Lower lobe of right lung (tissue), 2 donors: ENCODE results near the gene CCNO. TPM values are rescaled to one million over a fixed set of nuclear protein-coding genes. Genes with fewer than 3 reads are reported as not detected.

ENCODE experiments used
- ATAC-seq, 2 donors: fragments of 200-7000 bp; cut with Tn5 transposase; one replicate each; pipeline ENCODE4 v1.9.1; 2020 to 2022; ENCODE audit warnings: mild to moderate bottlenecking in 2 of 2, moderate library complexity in 2 of 2
- DNase-seq: peaks from one replicate; pipeline ENCODE4 v3.0.0-alpha.2; 2020
- H3K27ac ChIP-seq: fragments of 200-600 bp; one replicate; pipeline ENCODE4 v1.8.0; 2022
- H3K27me3 ChIP-seq: fragments of 200-600 bp; one replicate; pipeline ENCODE4 v1.8.0; 2022; ENCODE audit warnings: low read depth
- H3K36me3 ChIP-seq: fragments of 200-600 bp; one replicate; pipeline ENCODE4 v1.8.0; 2022; ENCODE audit warnings: mild to moderate bottlenecking
- H3K4me1 ChIP-seq: fragments of 200-600 bp; one replicate; pipeline ENCODE4 v1.8.0; 2022
- H3K4me3 ChIP-seq: fragments of 200-600 bp; one replicate; pipeline ENCODE4 v1.8.0; 2022; ENCODE audit warnings: mild to moderate bottlenecking
- H3K9me3 ChIP-seq: fragments of 200-600 bp; one replicate; pipeline ENCODE4 v1.8.0; 2022
- intact Hi-C: fragments of 100-400 bp; cut with DNase I; formaldehyde crosslinking; loops from one replicate; pipeline ENCODE4 v1.11.0; 2022
- total RNA-seq: library from RNA; stranded (reverse); fragmentation: NEBNext Ultra II Directional; extraction: Animal tissue kit (Norgen Biotek cat#: 25700); gene quantifications from one replicate; pipeline ENCODE4 v1.2.1, GENCODE V29; 2021
- TF ChIP-seq, protein P1 (sequence below): fragments of 200-600 bp; IDR thresholded peaks from one replicate; pipeline ENCODE4 v1.8.0; 2022; ENCODE audit warnings: antibody characterized with exemption, mild to moderate bottlenecking
- donor health status: DM: no; HTN: yes; CAD: no; lungs with severe emphysema.

CCNO gene
- total RNA-seq, 1 donor from 2014 or later = 2.2 TPM

- Histone ChIP-seq H3K9me3 (peaks cover 18% of the 10 kb centered on the region), H3K4me1 (no peaks in the 10 kb centered on the region)
- intact Hi-C loops = no loop called here
Measured at GRCh38 chr5:55250064-55250463, 16.7 kb upstream of the CCNO start.

DNA sequence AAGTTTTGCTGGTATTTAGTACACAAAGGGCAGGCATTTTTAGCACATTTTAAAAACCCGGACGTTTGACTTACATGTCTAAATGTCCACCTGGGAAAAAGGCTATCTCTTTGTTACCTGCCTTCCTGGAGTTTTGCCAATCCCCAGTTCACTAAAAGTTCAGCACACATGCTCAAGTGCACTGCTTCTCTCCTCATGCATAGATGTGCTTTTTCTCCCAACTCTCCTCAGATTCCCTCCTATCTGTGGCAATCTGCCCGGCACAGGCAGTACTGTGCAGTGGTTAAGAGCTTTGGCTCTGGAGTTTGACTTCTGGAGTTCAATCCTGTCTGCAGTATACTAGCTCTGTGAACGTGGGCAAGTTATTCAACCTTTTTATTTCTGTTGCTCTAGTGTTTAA is 8.3 kb upstream of the CCNO start:
- no peaks in the 10 kb centered on the region for H3K9me3 ChIP-seq
- peaks cover 21% of the 10 kb centered on the region for H3K27me3 ChIP-seq
- H3K4me1 ChIP-seq = no peaks in the 10 kb centered on the region
- no peak for DNase-seq
- no peak for ATAC-seq
- TF ChIP-seq, protein P1, sequence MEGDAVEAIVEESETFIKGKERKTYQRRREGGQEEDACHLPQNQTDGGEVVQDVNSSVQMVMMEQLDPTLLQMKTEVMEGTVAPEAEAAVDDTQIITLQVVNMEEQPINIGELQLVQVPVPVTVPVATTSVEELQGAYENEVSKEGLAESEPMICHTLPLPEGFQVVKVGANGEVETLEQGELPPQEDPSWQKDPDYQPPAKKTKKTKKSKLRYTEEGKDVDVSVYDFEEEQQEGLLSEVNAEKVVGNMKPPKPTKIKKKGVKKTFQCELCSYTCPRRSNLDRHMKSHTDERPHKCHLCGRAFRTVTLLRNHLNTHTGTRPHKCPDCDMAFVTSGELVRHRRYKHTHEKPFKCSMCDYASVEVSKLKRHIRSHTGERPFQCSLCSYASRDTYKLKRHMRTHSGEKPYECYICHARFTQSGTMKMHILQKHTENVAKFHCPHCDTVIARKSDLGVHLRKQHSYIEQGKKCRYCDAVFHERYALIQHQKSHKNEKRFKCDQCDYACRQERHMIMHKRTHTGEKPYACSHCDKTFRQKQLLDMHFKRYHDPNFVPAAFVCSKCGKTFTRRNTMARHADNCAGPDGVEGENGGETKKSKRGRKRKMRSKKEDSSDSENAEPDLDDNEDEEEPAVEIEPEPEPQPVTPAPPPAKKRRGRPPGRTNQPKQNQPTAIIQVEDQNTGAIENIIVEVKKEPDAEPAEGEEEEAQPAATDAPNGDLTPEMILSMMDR = no peak
- H3K36me3 ChIP-seq = no peaks in the 10 kb centered on the region
- H3K27ac ChIP-seq = no peak overlapping the region
- intact Hi-C loops = no loop called here
- H3K4me3 ChIP-seq = no peak overlapping the region

More at GRCh38 chr5:55250064-55250463, 16.7 kb upstream of the CCNO start:
- H3K4me3 ChIP-seq = no peak overlapping the region
- TF ChIP-seq, protein P1 = no peak
- peaks cover 9% of the 10 kb centered on the region for H3K36me3 ChIP-seq
- H3K27me3 ChIP-seq = no peaks in the 10 kb centered on the region
- ATAC-seq (no peak), DNase-seq (no peak)
- no peak overlapping the region for H3K27ac ChIP-seq

DNA sequence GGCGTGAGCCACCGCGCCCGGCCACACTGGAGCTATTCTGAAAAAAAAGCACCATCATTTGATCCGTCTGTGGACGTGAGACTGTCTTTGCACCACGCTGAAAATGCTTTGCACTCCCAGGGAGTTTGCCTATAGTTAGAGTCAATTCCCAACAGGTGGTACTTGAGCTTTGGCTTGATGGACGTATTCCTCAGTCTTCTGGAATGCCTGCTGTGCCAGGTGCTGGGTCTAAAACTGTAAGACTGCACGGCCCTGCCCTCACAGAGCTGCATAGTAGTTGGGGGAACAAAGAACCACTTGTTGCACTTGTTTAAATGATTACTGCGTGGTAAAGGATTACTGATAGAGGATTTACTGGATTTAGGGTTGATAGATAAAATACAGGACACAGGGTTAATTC is 3.4 kb upstream of the CCNO start:
- DNase-seq = no peak
- Histone ChIP-seq H3K4me1 (peaks cover 28% of the 10 kb centered on the region), H3K27me3 (peaks cover 71% of the 10 kb centered on the region), H3K4me3 (no peak overlapping the region), H3K9me3 (no peaks in the 10 kb centered on the region), H3K36me3 (no peaks in the 10 kb centered on the region), H3K27ac (no peak overlapping the region)
- no peak for ATAC-seq
- TF ChIP-seq, protein P1 = no peak
- intact Hi-C loops = no loop called here

DNA sequence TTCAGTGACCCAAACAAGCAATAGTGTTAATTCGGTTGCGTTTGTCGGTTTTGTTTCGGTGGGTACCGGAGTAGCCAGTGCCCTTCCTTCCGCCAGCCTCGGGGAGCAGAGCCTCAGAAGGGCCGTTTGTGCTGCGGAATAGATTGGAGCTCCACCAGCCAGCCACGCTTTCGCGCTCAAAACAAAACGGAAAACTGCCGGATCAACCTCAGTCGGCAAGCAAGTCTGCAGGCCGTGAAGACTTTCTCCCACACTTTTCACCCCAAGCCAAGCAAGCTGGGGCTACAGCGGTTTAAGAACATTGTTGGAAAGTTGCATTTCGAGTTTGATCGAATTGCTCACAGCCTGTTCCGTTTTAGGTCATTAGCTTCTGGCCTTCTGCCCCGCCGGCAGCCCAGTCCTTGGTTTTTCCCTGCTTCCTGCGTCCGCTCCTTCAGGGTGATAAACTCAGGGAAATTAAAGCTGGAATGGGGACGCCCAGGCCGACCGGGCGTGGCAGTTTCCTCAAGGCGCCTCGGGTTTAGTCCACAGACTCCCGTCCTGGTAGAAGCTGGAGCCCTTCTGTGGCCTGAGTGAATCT is 803 bp upstream of the CCNO start:
- Histone ChIP-seq H3K36me3 (no peaks in the 10 kb centered on the region), H3K27ac (no peak overlapping the region)

DNA sequence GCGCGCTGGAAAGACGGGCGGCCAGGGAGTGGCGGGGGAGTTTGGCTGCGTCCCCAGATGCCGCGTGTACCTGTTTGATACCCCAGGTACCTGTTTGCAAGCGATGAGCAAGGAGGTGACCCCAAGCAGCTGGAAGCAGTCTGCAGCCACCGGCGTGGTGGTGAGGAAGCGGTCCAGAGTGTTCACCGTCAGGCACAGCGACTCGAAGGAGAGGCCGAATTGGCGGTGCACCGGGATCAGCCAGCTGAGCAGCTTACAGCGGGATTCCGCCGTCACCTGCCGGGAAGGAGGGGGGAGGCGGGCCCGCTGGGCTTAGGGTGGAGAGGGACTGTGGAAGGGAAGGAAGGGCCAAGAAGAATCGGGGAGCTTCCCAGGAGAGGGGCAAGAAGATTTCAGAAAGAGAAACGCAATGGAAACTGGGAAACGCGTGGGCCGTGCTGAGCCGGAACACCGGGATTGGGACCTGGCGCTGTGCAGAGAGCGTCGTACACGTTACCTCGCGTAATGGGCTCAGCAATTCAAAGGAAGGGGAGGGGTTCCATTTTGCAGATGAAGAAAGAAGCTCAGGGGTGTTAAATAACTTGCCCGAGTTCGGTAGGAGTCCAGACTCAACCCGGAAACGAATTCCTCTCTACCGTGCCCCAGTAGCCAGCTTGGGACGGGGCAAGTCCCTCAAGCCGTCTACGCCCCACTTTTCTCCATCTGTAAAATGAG is 980 bp downstream of the CCNO start:
- TF ChIP-seq, protein P1 = no peak

More for the DNA sequence above, 803 bp upstream of the CCNO start:
- Histone ChIP-seq H3K27me3 (peaks cover 97% of the 10 kb centered on the region), H3K4me1 (peaks cover 39% of the 10 kb centered on the region), H3K9me3 (no peaks in the 10 kb centered on the region), H3K4me3 (peak overlapping the region; percentile 63)
- TF ChIP-seq, protein P1 = no peak
- ATAC-seq = peak in 1 of 2 donors; percentile 25
- DNase-seq = no peak
- intact Hi-C loops = no loop called here

More for the DNA sequence above, 980 bp downstream of the CCNO start:
- Histone ChIP-seq H3K4me1 (peaks cover 46% of the 10 kb centered on the region), H3K9me3 (no peaks in the 10 kb centered on the region), H3K27me3 (peaks cover 99% of the 10 kb centered on the region), H3K36me3 (no peaks in the 10 kb centered on the region), H3K27ac (no peak overlapping the region), H3K4me3 (peak overlapping the region; percentile 63)
- peak; percentile 2 to 4 for ATAC-seq
- intact Hi-C loops = no loop called here
- peak; percentile 40 for DNase-seq
